C4-2B (cell line): ENCODE results near the gene SLC22A12.

ENCODE experiments used
- CTCF ChIP-seq: fragments of 450-650 bp; conservative IDR thresholded peaks from 2 replicates; pipeline ENCODE4 v1.5.1; 2017; ENCODE audit warnings: mild to moderate bottlenecking
- ZFX ChIP-seq: fragments of 450-650 bp; IDR thresholded peaks from 2 replicates; pipeline ENCODE4 v1.6.1; 2017

GRCh38 chr11:64556044-64556720, 34.8 kb upstream of the SLC22A12 start:
- TF ChIP-seq CTCF (no peak), ZFX (no peak)
